Fibroblast of lung (primary cell): Measurements from ENCODE around the gene ASF1A. TPM values are rescaled to one million over a fixed set of nuclear protein-coding genes. Genes with fewer than 3 reads are reported as not detected.
A peak's percentile ranks its signal among the peaks of the same experiment; 100 is the strongest.

ENCODE experiments used
- DNase-seq, 2 donors: peaks; one replicate each; pipeline versions ENCODE4 v3.0.0 to v3.0.0-alpha.2; 2010; ENCODE audit warnings: low read depth in 2 of 2
- H2AFZ ChIP-seq: 2 replicates; pipeline ENCODE4 v1.5.1; 2012; ENCODE audit warnings: low read length, control low read depth, inconsistent platforms
- H3K27ac ChIP-seq: 2 replicates; pipeline ENCODE4 v1.5.1; 2011; ENCODE audit warnings: low read length, control low read depth; ENCODE audit not compliant: insufficient read depth
- H3K27me3 ChIP-seq: 2 replicates; pipeline ENCODE4 v1.5.1; 2011; ENCODE audit warnings: mild to moderate bottlenecking, low read length; ENCODE audit not compliant: control insufficient read depth, insufficient read depth
- H3K36me3 ChIP-seq: 2 replicates; pipeline ENCODE4 v1.5.1; 2011; ENCODE audit warnings: low read length; ENCODE audit not compliant: control insufficient read depth, insufficient read depth
- H3K4me1 ChIP-seq: 2 replicates; pipeline ENCODE4 v1.5.1; 2011; ENCODE audit warnings: low read length; ENCODE audit not compliant: control insufficient read depth, insufficient read depth; ENCODE audit errors: extremely low read depth
- H3K4me2 ChIP-seq: 2 replicates; pipeline ENCODE4 v1.5.1; 2011; ENCODE audit warnings: low read length, control low read depth; ENCODE audit not compliant: insufficient read depth; ENCODE audit errors: extremely low read depth
- H3K4me3 ChIP-seq, 4 experiments: fragments of 200-600 bp in 1 of 4; sonication (generic) in 1 of 4; replicated peaks in 1 of 4; 2 replicates each; pipeline ENCODE4 v1.5.1; 2011 to 2016; ENCODE audit warnings: low read length in 4 of 4, low read depth in 3 of 4, mild to moderate bottlenecking in 3 of 4, control low read depth in 2 of 4, inconsistent platforms in 1 of 4, mixed read lengths in 1 of 4; ENCODE audit not compliant: insufficient read depth in 1 of 4; ENCODE audit errors: control extremely low read depth in 1 of 4
- H3K79me2 ChIP-seq: 2 replicates; pipeline ENCODE4 v1.5.1; 2012; ENCODE audit warnings: mild to moderate bottlenecking, low read length, inconsistent platforms; ENCODE audit not compliant: control insufficient read depth, insufficient read depth
- H3K9ac ChIP-seq: 2 replicates; pipeline ENCODE4 v1.5.1; 2011; ENCODE audit warnings: mild to moderate bottlenecking, low read length, control low read depth; ENCODE audit not compliant: insufficient read depth
- H3K9me3 ChIP-seq: 2 replicates; pipeline ENCODE4 v1.5.1; 2012; ENCODE audit warnings: low read depth, low read length; ENCODE audit not compliant: control insufficient read depth, insufficient read depth
- H4K20me1 ChIP-seq: 2 replicates; pipeline ENCODE4 v1.5.1; 2011; ENCODE audit warnings: low read length; ENCODE audit not compliant: control insufficient read depth, insufficient read depth; ENCODE audit errors: extremely low read depth
- EZH2 ChIP-seq: IDR thresholded peaks from 2 replicates; pipeline ENCODE4 v1.5.1; 2012; ENCODE audit warnings: low read length, control low read depth, mild to moderate bottlenecking; ENCODE audit errors: missing control alignments
- polyA plus RNA-seq, 2 donors: library from polyadenylated mRNA; depleted of rRNA in 1 of 2; stranded (reverse) in 1 of 2; unstranded in 1 of 2; fragments of >200 nt; gene quantifications; 2 replicates each; pipeline ENCODE4 v1.2.1, GENCODE V29; 2011 to 2012; ENCODE audit warnings: missing spikeins in 1 of 2
- total RNA-seq: library from RNA; depleted of rRNA; stranded (reverse); fragments of >200 nt; gene quantifications from 2 replicates; pipeline ENCODE4 v1.2.1, GENCODE V29; 2014
- TF ChIP-seq, protein P1 (sequence below), 2 donors: IDR thresholded peaks in 1 of 2; conservative IDR thresholded peaks in 1 of 2; 1 replicate in 1 of 2; 2 replicates in 1 of 2; pipeline ENCODE4 v1.5.1; 2011 to 2012; ENCODE audit warnings: low read length in 2 of 2, control low read depth in 1 of 2, inconsistent platforms in 1 of 2, low read depth in 1 of 2, mild to moderate bottlenecking in 1 of 2

ASF1A gene
- total and polyA plus RNA-seq, 2 donors (not counting 1 experiment from before 2014, with no cell fraction given), result 16.5 to 20.3 TPM

GRCh38 chr6:118914598-118914997 is 20.6 kb downstream of the ASF1A start:
- Histone ChIP-seq H3K9me3 (no peaks in the 10 kb centered on the region), H2AFZ (no peak overlapping the region), H3K79me2 (no peaks in the 10 kb centered on the region), H3K36me3 (no peaks in the 10 kb centered on the region), H3K9ac (no peak overlapping the region), H4K20me1 (no peaks in the 10 kb centered on the region), H3K27me3 (no peaks in the 10 kb centered on the region), H3K4me2 (no peak overlapping the region), H3K27ac (no peak overlapping the region), H3K4me1 (no peaks in the 10 kb centered on the region), H3K4me3 (no peak overlapping the region)
- TF ChIP-seq, protein P1, sequence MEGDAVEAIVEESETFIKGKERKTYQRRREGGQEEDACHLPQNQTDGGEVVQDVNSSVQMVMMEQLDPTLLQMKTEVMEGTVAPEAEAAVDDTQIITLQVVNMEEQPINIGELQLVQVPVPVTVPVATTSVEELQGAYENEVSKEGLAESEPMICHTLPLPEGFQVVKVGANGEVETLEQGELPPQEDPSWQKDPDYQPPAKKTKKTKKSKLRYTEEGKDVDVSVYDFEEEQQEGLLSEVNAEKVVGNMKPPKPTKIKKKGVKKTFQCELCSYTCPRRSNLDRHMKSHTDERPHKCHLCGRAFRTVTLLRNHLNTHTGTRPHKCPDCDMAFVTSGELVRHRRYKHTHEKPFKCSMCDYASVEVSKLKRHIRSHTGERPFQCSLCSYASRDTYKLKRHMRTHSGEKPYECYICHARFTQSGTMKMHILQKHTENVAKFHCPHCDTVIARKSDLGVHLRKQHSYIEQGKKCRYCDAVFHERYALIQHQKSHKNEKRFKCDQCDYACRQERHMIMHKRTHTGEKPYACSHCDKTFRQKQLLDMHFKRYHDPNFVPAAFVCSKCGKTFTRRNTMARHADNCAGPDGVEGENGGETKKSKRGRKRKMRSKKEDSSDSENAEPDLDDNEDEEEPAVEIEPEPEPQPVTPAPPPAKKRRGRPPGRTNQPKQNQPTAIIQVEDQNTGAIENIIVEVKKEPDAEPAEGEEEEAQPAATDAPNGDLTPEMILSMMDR (conservative IDR thresholded peaks at IDR 0.05 in 1 of 2, IDR thresholded peaks at IDR 0.05 in 1 of 2; ENCODE audit: low read depth in 1 of 2, low read length in 2 of 2), result no peak
- no peak for TF ChIP-seq EZH2
- DNase-seq, result no peak

DNA sequence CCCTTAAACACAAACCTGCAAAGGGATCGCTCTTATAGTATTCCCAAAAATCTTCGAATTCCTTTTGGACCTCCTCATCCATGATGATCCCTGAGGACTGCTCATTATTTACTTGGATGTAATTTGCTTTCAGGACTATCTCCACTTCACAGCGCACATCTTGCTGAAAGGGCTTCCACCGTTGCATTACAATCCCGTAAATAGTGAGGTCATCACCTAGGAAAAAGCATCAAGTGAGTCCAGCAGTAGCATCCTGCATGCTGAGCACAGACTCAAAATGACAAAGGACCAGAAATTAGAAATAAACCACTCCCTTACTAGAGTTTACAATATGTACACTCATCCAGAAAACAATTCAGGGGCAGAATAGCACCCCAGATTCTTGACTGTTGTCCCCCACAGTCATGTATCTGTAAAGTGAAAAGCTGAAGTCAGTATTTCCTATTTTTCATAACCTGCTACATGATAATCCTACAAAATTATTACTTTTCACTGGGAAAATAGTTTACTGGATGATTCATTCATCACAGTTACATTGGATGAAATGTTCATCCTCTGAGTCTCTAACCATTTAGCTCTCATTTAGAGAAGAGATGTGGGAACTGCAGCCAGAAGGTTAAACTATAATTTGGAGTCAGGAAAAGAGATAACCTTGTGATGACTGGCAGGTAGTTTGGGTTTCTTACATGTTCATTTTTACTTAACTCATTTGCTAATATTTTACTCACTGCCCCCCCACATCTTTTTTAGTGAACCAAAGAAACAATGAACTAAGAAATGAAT is 23.8 kb downstream of the ASF1A start:
- TF ChIP-seq, protein P1 (conservative IDR thresholded peaks at IDR 0.05 in 1 of 2, IDR thresholded peaks at IDR 0.05 in 1 of 2; ENCODE audit: low read depth in 1 of 2, low read length in 2 of 2), result no peak
- TF ChIP-seq EZH2, result no peak
- no peak overlapping the region for H3K4me3 ChIP-seq
- H2AFZ ChIP-seq, result no peak overlapping the region
- H4K20me1 ChIP-seq, result no peaks in the 10 kb centered on the region
- no peaks in the 10 kb centered on the region for H3K27me3 ChIP-seq
- no peak overlapping the region for H3K9ac ChIP-seq
- H3K27ac ChIP-seq, result no peak overlapping the region
- H3K79me2 ChIP-seq, result no peaks in the 10 kb centered on the region
- H3K9me3 ChIP-seq, result no peaks in the 10 kb centered on the region
- no peak for DNase-seq
- no peaks in the 10 kb centered on the region for H3K36me3 ChIP-seq
- H3K4me1 ChIP-seq, result no peaks in the 10 kb centered on the region
- H3K4me2 ChIP-seq, result no peak overlapping the region

- Histone ChIP-seq H3K9ac (no peak overlapping the region), H3K4me1 (no peaks in the 10 kb centered on the region), H3K36me3 (no peaks in the 10 kb centered on the region), H3K4me2 (no peak overlapping the region), H3K79me2 (no peaks in the 10 kb centered on the region), H3K27me3 (no peaks in the 10 kb centered on the region), H4K20me1 (no peaks in the 10 kb centered on the region), H3K27ac (no peak overlapping the region), H2AFZ (no peak overlapping the region), H3K4me3 (no peak overlapping the region), H3K9me3 (no peaks in the 10 kb centered on the region)
- DNase-seq, result peak in 1 of 2 donors; percentile 48
- no peak for TF ChIP-seq EZH2
- TF ChIP-seq, protein P1 (conservative IDR thresholded peaks at IDR 0.05 in 1 of 2, IDR thresholded peaks at IDR 0.05 in 1 of 2; ENCODE audit: low read depth in 1 of 2, low read length in 2 of 2), result no peak
Measured at GRCh38 chr6:118918329-118918725, 24.4 kb downstream of the ASF1A start.
